Measurements from ENCODE around the gene GALR3.

The GALR3 gene

DNA sequence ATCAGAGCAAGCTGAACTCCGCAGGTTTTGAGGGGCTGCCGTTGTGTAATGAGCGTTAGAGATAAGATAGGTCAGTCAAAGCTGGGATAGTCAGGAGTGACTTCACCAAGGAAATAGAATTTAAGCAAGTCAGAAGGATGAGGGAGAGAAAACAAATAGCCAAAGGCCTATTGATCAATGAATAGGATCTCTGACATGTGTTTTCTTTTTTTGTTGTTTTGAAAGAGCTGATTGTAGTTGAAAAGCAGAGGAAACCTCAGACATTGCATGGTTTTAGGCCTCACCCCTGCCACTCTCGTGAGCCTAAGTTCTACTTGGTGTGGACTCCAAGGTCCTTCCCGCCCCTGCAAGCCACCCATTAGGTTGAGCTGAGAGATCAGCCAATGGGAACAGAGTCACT lies 29.2 kb downstream of the GALR3 start:
- H2BK5ac ChIP-seq (ENCODE audit: low read depth, low read length, poor library complexity), result no peak overlapping the region
- no peak overlapping the region for H3K4me2 ChIP-seq (ENCODE audit: low read length)
- no peak overlapping the region for H4K8ac ChIP-seq (ENCODE audit: low read depth, low read length)
- no peak for DNase-seq
- H3K18ac ChIP-seq (ENCODE audit: low read length), result no peak overlapping the region
- no peak overlapping the region for H3K27ac ChIP-seq (ENCODE audit: low read depth, low read length)
- no peak overlapping the region for H2BK120ac ChIP-seq (ENCODE audit: insufficient read depth, low read length, poor library complexity)
- no peak overlapping the region for H4K12ac ChIP-seq (ENCODE audit: low read depth, low read length)
- peaks cover 33 to 50% of the 10 kb centered on the region in 2 experiments for H3K36me3 ChIP-seq (ENCODE audit: control insufficient read depth in 1 of 2, insufficient read depth in 2 of 2, low read length in 2 of 2)
- WGBS (ENCODE audit: extremely low coverage, insufficient coverage, insufficient read length), result no CpG with 5 or more reads among the region's 5 CpGs
- H3K79me1 ChIP-seq (ENCODE audit: low read length), result peaks cover 9% of the 10 kb centered on the region
- H3K9me3 ChIP-seq (ENCODE audit: insufficient read depth, low read depth, low read length), result peaks cover 1% of the 10 kb centered on the region
- peak overlapping the region; percentile 37 for H3K4ac ChIP-seq (ENCODE audit: low read depth, low read length)
- H2AK5ac ChIP-seq (ENCODE audit: low read length), result no peak overlapping the region
- no peak overlapping the region for H4K91ac ChIP-seq (ENCODE audit: low read depth, low read length)
- H2AFZ ChIP-seq (ENCODE audit: insufficient read depth, low read length, poor library complexity), result no peak overlapping the region
- no peak overlapping the region for H3K14ac ChIP-seq (ENCODE audit: low read length)
- no peak overlapping the region for H2BK12ac ChIP-seq (ENCODE audit: low read length)
- H3K4me3 ChIP-seq (ENCODE audit: low read depth, low read length), result no peak overlapping the region
- peaks cover 6 to 9% of the 10 kb centered on the region in 2 experiments for H3K4me1 ChIP-seq (ENCODE audit: control insufficient read depth in 1 of 2, insufficient read depth in 2 of 2, low read length in 2 of 2)
- H3K79me2 ChIP-seq (ENCODE audit: control insufficient read depth, insufficient read depth, low read length, poor library complexity), result peaks cover 7% of the 10 kb centered on the region
- no peak overlapping the region for H3K9ac ChIP-seq (ENCODE audit: low read length)
- H3K23ac ChIP-seq (ENCODE audit: low read length), result no peak overlapping the region
- H3K27me3 ChIP-seq (ENCODE audit: insufficient read depth, low read length), result no peaks in the 10 kb centered on the region

- Histone ChIP-seq H3K14ac (ENCODE audit: low read length) (no peak overlapping the region), H3K4me3 (ENCODE audit: low read depth, low read length) (no peak overlapping the region), H4K12ac (ENCODE audit: low read depth, low read length) (no peak overlapping the region), H3K79me1 (ENCODE audit: low read length) (no peaks in the 10 kb centered on the region), H3K23ac (ENCODE audit: low read length) (no peak overlapping the region), H3K9me3 (ENCODE audit: insufficient read depth, low read depth, low read length) (no peaks in the 10 kb centered on the region), H2AFZ (ENCODE audit: insufficient read depth, low read length, poor library complexity) (no peak overlapping the region), H3K4ac (ENCODE audit: low read depth, low read length) (no peak overlapping the region), H3K79me2 (ENCODE audit: control insufficient read depth, insufficient read depth, low read length, poor library complexity) (peaks cover under 1% of the 10 kb centered on the region), H4K8ac (ENCODE audit: low read depth, low read length) (no peak overlapping the region), H4K91ac (ENCODE audit: low read depth, low read length) (no peak overlapping the region), H3K36me3 (ENCODE audit: control insufficient read depth in 1 of 2, insufficient read depth in 2 of 2, low read length in 2 of 2) (peaks cover 45 to 65% of the 10 kb centered on the region in 2 experiments), H2AK5ac (ENCODE audit: low read length) (no peak overlapping the region), H3K4me2 (ENCODE audit: low read length) (no peak overlapping the region), H3K4me1 (ENCODE audit: control insufficient read depth in 1 of 2, insufficient read depth in 2 of 2, low read length in 2 of 2) (peaks cover 0 to under 1% of the 10 kb centered on the region in 2 experiments), H2BK12ac (ENCODE audit: low read length) (no peak overlapping the region), H3K9ac (ENCODE audit: low read length) (no peak overlapping the region), H3K27ac (ENCODE audit: low read depth, low read length) (no peak overlapping the region), H2BK5ac (ENCODE audit: low read depth, low read length, poor library complexity) (no peak overlapping the region), H3K18ac (ENCODE audit: low read length) (no peak overlapping the region), H2BK120ac (ENCODE audit: insufficient read depth, low read length, poor library complexity) (no peak overlapping the region), H3K27me3 (ENCODE audit: insufficient read depth, low read length) (no peaks in the 10 kb centered on the region)
- no peak for DNase-seq
- no CpG with 5 or more reads among the region's 2 CpGs for WGBS (ENCODE audit: extremely low coverage, insufficient coverage, insufficient read length)
These were observed 31.8 kb downstream of the GALR3 start for GRCh38 chr22:37854946-37855345.

- H3K9ac ChIP-seq (ENCODE audit: low read length), result no peak overlapping the region
- H3K36me3 ChIP-seq (ENCODE audit: control insufficient read depth in 1 of 2, insufficient read depth in 2 of 2, low read length in 2 of 2), result peaks cover 49 to 68% of the 10 kb centered on the region in 2 experiments
- H4K8ac ChIP-seq (ENCODE audit: low read depth, low read length), result no peak overlapping the region
- no peaks in the 10 kb centered on the region for H3K27me3 ChIP-seq (ENCODE audit: insufficient read depth, low read length)
- no peak overlapping the region for H2BK5ac ChIP-seq (ENCODE audit: low read depth, low read length, poor library complexity)
- H3K9me3 ChIP-seq (ENCODE audit: insufficient read depth, low read depth, low read length), result no peaks in the 10 kb centered on the region
- H2AK5ac ChIP-seq (ENCODE audit: low read length), result no peak overlapping the region
- H2BK12ac ChIP-seq (ENCODE audit: low read length), result no peak overlapping the region
- no peak overlapping the region for H3K18ac ChIP-seq (ENCODE audit: low read length)
- DNase-seq, result peak; percentile 19 to 77
- no peak overlapping the region for H4K91ac ChIP-seq (ENCODE audit: low read depth, low read length)
- no peak overlapping the region for H3K14ac ChIP-seq (ENCODE audit: low read length)
- no peak overlapping the region for H3K4me3 ChIP-seq (ENCODE audit: low read depth, low read length)
- H3K4me2 ChIP-seq (ENCODE audit: low read length), result no peak overlapping the region
- no peak overlapping the region for H3K4ac ChIP-seq (ENCODE audit: low read depth, low read length)
- H3K79me1 ChIP-seq (ENCODE audit: low read length), result no peaks in the 10 kb centered on the region
- no peak overlapping the region for H3K27ac ChIP-seq (ENCODE audit: low read depth, low read length)
- no peak overlapping the region for H2BK120ac ChIP-seq (ENCODE audit: insufficient read depth, low read length, poor library complexity)
- WGBS (ENCODE audit: extremely low coverage, insufficient coverage, insufficient read length), result no CpG with 5 or more reads among the region's 2 CpGs
- H4K12ac ChIP-seq (ENCODE audit: low read depth, low read length), result no peak overlapping the region
- no peaks in the 10 kb centered on the region for H3K4me1 ChIP-seq (ENCODE audit: control insufficient read depth in 1 of 2, insufficient read depth in 2 of 2, low read length in 2 of 2)
- no peak overlapping the region for H2AFZ ChIP-seq (ENCODE audit: insufficient read depth, low read length, poor library complexity)
- no peak overlapping the region for H3K23ac ChIP-seq (ENCODE audit: low read length)
- no peaks in the 10 kb centered on the region for H3K79me2 ChIP-seq (ENCODE audit: control insufficient read depth, insufficient read depth, low read length, poor library complexity)
These were observed 32.3 kb downstream of the GALR3 start for GRCh38 chr22:37855462-37855861.

DNA sequence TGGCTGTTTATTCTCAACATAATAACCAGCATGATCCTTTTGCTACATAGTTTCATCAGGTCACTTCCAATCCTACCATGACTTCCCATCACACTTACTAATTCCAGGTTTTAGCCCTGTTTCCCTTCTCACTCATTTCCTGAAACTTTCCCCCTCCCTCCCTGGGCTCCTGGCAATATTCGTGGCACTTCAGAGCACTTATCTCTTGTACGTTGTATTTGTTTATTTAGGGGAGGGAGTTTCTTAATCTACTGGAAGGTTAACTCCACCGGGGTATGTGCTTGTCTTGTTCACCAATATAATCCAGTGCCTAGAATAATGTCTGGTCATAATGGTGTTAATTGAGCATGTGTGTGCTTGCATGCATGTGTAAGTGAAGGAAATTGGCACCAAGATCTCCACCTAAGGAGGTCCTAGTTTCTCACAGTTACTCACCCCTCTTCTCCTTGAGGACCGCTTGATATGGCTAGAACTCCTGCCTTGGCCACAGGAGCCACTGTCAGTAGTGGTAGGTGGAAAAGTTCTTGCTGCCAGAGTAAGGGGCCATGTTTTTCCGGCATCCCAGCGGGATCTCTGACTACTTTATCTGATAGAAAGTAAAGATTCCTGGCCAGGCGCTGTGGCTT lies 37.7 kb downstream of the GALR3 start:
- H4K91ac ChIP-seq (ENCODE audit: low read depth, low read length), result no peak overlapping the region
- no peaks in the 10 kb centered on the region for H3K27me3 ChIP-seq (ENCODE audit: insufficient read depth, low read length)
- H3K9me3 ChIP-seq (ENCODE audit: insufficient read depth, low read depth, low read length), result no peaks in the 10 kb centered on the region
- no peak overlapping the region for H3K27ac ChIP-seq (ENCODE audit: low read depth, low read length)
- H2BK5ac ChIP-seq (ENCODE audit: low read depth, low read length, poor library complexity), result no peak overlapping the region
- H3K4me2 ChIP-seq (ENCODE audit: low read length), result no peak overlapping the region
- no peak overlapping the region for H3K23ac ChIP-seq (ENCODE audit: low read length)
- WGBS (ENCODE audit: extremely low coverage, insufficient coverage, insufficient read length), result no CpG with 5 or more reads among the region's 7 CpGs
- DNase-seq, result no peak
- no peak overlapping the region for H4K8ac ChIP-seq (ENCODE audit: low read depth, low read length)
- no peak overlapping the region for H3K14ac ChIP-seq (ENCODE audit: low read length)
- H2AFZ ChIP-seq (ENCODE audit: insufficient read depth, low read length, poor library complexity), result no peak overlapping the region
- no peak overlapping the region for H3K4me3 ChIP-seq (ENCODE audit: low read depth, low read length)
- no peak overlapping the region for H3K4ac ChIP-seq (ENCODE audit: low read depth, low read length)
- no peaks in the 10 kb centered on the region for H3K4me1 ChIP-seq (ENCODE audit: control insufficient read depth in 1 of 2, insufficient read depth in 2 of 2, low read length in 2 of 2)
- H2BK120ac ChIP-seq (ENCODE audit: insufficient read depth, low read length, poor library complexity), result no peak overlapping the region
- H4K12ac ChIP-seq (ENCODE audit: low read depth, low read length), result no peak overlapping the region
- H2BK12ac ChIP-seq (ENCODE audit: low read length), result no peak overlapping the region
- no peaks in the 10 kb centered on the region for H3K79me1 ChIP-seq (ENCODE audit: low read length)
- no peak overlapping the region for H3K18ac ChIP-seq (ENCODE audit: low read length)
- H3K36me3 ChIP-seq (ENCODE audit: control insufficient read depth in 1 of 2, insufficient read depth in 2 of 2, low read length in 2 of 2), result peaks cover 56 to 73% of the 10 kb centered on the region in 2 experiments
- no peaks in the 10 kb centered on the region for H3K79me2 ChIP-seq (ENCODE audit: control insufficient read depth, insufficient read depth, low read length, poor library complexity)
- H3K9ac ChIP-seq (ENCODE audit: low read length), result no peak overlapping the region
- H2AK5ac ChIP-seq (ENCODE audit: low read length), result no peak overlapping the region

Measured in trophoblast cell (in vitro differentiated cells and primary cell).